Stimulated activated CD4-positive, alpha-beta T cell treated with anti-CD3 and anti-CD28 coated beads, Interleukin-2, amount 100 ng/mL, for 4 hours (primary cell): ENCODE measurements around the gene TRRAP.
"Not testable (repeated sequence)": the region's sequence is repeated elsewhere in the genome, so short reads cannot be mapped to it uniquely, and the experiment has no call there.

Experiments
- DNase-seq: peaks from one replicate; pipeline ENCODE4 v3.0.0-alpha.2; 2020; ENCODE audit warnings: low read depth

Gene TRRAP

DNA sequence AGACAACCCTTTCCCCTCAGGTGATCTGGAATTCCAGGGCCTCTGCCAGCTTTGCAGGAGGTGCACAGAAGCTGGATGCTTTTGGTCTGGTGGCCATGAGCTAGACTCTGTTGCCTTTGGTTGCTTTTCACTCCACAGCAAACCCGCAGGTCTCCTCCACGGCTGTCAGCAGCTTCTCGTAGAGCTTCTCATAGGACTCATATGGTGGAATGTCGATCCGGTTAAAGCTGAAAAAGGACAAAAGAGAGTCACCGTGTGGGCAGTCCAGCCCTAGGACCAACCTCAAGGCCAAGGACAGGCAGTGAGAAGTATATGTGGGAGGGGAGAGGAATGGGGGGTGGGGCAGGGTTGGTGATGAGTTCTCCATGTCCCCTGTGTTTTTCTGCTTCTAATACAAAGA, 152.1 kb downstream of the TRRAP start:
- DNase-seq: no peak

DNA sequence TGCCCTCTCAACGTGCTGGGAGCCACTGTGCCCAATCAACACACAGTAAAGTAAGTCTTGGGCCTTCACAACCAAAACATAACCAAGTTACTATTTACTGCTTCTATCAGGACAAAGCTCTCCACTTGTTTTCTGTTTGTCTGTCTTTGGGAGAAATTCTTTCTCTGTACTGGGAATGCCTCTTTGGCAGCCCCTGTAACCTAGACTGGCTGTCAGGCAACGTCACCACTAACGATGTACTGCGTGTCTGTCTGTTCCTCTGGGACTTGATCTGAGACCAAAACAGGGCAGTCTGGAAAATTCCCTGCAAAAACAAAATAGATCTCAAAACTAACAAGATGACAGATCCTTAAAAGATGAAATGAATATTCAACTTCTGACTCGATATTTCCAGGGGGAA, 152.6 kb downstream of the TRRAP start:
- no peak for DNase-seq

DNA sequence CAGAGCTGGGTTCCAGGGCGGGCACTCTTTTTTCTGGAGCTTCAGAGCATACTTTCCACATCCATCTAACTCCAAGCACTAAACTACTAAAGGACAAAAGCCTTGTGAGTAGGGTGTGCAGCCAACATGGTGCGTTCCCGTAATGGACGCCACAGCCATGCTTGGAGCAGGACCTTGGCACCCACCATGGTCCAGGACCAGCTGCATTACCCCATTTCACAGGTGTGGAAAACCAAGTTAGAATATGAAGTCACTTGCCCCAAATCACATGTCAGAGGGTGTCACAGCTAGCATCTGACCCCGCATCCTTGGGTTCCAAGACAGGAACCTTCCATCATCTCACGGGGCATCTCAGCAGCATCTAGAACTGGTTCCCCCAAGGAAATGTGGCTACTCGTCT, 153.2 kb downstream of the TRRAP start:
- DNase-seq: no peak

DNA sequence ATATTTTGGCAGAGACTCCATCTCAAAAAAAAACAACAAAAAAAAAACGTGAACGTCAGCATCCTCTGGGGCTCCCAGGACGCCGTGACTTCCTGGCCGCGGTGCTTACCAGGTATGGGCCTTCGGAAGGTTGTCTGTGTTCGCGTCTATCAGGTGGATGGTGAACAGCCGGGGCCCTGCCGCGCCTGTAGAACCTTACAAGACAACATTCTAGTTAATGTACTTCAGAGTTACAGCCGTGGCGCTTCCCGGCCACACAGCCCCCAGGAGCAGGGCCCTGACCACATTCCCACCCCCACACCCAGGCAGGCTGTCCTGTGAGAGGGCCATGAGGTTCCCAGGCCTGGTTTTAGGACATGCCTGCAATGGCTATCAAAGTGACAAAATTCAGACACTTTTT, 154.6 kb downstream of the TRRAP start:
- no peak for DNase-seq

DNA sequence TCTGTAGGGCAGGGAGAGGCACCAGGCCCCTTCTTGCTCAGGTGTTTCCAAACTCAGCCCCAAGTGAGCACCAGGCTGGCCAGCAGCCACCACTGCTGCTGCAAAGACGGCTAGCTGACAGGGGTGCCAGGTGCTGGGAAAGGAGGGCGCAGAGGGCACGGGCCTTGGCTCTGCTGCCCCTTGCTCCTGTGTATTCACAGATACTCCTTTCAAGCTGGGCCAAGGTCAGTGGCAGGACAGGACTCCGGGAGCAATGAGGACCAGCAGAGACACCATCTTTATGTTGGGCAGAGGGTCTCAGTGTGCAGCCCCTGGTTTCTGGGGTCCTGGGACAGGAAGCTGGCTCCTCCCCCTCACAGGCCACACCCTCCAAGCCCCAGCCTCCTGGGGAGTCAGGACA, 155.4 kb downstream of the TRRAP start:
- no peak for DNase-seq

DNA sequence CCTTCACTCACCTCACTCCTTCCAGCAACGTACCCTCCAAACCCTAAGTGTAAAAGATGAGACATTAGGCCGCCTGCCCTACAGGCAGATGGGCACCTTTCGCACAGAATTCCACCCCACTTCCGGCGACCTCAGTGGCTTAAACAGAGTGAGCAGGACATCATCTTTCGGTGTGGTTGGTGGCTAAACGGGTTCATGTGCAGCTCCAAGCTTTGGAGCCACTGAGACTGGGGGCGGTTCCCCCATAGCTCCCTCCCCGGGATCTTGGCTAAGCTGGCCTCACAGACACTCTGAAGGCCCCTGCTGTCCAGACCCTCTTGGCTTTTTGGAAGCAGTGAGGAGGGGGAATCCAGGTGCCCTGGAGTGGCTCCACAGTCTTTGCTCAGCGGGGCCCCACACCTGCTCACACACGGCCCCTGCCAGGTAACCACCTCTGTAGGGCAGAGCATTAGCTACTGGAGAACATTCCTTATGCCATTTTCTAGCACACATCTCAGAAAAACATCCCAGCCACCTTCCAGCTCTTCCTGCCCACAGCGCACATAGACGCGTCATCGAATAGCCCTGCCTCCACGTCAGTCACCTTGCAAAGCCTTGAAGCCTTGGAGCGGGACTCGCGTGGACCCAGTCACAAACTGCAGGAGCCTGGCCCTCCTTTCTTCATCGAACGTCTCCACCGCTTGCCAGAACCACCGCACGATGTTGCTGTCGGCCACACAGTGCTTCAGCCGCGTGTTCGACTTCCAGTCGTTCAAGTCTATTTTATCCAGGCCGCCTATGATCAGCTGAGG, 156.8 kb downstream of the TRRAP start:
- DNase-seq: no peak

DNA sequence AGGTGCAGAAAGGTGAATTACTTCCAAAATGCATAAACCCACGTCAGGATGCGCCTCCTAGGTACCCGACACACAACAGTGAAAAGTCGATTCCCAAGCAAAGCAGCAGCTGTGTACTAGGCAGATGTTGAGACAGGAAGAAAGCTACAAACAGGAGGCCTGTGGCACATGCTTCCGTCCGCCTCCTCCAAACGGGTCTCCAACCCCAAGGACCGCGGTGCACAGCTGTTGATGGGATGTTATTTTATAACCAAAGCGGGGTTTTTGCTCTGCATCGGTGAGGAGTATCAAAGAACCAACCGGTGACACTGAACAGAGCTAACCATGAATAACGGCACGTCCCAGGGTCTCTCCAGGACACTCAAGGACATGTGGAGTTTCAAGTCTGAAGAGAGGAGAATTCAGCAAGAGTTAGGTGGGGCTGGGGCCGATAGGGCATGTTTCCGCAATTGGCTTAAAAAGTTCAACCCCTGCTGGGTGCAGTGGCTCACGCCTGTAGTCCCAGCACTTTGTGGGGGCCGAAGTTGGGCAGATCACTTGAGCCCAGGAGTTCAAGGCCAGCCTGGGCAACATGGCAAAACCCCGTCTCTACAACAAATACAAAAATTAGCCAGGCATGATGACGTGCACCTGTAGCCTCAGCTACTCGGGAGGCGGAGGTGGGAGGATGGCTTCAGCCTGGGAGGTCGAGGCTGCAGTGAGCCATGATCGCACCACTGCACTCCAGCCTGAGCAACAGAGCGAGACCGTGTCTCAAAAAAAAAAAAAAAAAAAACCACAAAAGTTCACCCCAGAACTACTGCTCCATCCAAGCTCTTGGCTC, 157.6 kb downstream of the TRRAP start:
- no peak for DNase-seq

DNA sequence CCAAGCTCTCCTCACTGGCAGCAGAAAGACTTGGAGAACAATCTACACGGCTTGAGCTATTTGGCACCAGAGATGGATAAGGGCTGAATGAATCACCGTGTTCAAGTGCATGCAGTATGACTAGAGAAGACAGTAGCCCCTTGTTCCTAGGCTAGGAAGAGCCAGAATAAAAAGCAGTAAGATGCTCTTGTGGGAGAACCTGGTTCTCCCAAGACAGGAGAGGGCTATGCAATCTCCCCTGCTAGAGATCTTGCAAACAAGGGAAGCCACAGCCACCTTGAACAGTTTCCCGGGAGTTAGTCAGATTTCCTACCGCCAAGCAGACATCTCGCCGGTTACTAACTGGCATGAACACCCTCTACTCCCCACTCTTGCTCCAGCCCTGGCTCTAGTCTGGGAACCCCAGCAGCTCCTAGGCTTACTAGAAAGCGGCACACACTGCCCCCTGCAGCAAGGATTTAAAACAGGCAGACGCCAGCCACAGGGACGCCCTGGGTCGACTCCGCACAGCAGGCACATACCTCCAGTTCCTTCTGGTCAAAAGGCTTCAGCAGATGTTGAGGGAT, 158.3 kb downstream of the TRRAP start:
- no peak for DNase-seq

DNA sequence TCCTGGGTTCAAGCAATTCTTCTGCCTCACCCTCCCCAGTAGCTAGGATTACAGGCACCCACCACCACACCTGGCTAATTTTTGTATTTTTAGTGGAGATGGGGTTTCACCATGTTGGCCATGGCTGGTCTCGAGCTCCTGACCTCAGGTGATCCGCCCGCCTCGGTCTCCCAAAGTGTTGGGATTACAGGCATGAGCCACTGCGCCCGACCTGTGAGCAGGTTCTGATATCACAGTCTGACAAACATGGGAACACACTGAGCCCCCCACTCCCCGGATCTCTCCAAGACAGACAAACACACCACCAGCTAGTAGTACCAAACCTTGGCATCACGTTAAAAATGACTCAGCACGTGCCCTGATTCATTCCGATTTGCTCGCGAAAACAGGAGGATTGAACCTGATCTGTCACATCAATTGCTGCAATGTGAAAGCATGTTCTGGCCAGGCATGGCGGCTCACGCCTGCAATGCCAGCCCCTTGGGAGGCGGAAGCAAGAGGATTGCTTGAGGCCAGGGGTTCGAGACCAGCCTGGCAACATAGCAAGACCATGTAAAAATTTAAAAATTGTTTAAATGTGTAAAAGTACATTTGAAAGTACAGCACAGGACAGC, 159.1 kb downstream of the TRRAP start:
- DNase-seq: no peak

DNA sequence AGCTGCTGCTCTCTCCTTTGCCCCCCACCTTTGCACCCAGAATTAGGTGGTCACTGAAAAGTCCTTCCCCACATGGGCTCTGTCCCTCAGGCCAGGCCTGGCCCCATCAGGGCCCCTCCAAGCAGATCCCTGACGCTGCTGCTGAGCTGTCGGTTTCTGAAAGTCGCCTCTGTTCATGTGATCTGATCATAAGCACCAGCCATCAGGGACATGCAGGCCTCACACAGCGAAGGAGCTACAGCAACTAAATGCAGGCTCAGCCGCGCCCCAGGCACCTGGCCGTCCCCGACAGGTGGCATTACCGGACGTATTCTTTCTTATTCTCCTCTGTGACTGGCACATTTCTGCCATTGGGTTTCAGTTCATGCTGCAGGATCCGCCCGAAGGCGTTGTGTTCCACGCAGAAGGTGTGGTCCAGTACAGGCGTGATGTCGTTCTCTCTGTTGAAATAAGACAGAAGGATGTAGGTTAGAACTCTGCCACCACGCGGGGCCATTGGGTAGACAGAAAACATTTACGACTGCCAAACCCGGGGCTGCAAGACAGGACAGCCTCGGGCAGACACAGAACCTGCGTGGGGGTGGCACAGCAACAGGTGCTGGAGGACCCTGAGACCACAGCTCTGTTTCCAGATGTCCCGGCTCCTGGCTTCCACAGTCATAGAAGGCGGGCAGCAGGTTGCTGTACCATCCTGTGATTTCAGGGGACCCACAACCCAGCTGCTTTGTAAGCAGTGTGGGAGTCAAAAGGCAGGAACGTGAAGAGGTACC, 159.9 kb downstream of the TRRAP start:
- no peak for DNase-seq

DNA sequence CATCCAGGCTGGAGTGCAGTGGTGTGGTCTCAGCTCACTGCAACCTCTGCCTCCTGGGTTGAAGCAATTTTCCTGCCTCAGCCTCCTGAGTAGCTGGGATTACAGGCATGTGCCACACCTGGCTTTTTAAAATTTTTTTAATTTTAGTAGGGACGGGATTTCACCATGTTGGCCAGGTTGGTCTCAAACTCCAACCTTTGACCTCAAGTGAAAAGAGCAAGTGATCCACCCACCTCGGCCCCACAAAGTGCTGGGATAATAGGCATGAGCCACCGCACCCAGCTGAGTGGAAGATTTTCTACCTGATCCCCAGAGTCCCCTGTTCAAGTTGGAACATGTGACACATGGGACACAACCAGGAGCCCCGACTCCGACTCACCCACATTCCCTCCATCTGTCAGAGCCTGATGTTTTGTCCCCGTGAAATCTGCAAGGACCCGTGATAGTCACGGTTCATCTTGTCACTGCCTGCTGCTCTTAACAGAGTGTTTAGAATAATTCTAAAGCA, 161.1 kb downstream of the TRRAP start:
- no peak for DNase-seq

DNA sequence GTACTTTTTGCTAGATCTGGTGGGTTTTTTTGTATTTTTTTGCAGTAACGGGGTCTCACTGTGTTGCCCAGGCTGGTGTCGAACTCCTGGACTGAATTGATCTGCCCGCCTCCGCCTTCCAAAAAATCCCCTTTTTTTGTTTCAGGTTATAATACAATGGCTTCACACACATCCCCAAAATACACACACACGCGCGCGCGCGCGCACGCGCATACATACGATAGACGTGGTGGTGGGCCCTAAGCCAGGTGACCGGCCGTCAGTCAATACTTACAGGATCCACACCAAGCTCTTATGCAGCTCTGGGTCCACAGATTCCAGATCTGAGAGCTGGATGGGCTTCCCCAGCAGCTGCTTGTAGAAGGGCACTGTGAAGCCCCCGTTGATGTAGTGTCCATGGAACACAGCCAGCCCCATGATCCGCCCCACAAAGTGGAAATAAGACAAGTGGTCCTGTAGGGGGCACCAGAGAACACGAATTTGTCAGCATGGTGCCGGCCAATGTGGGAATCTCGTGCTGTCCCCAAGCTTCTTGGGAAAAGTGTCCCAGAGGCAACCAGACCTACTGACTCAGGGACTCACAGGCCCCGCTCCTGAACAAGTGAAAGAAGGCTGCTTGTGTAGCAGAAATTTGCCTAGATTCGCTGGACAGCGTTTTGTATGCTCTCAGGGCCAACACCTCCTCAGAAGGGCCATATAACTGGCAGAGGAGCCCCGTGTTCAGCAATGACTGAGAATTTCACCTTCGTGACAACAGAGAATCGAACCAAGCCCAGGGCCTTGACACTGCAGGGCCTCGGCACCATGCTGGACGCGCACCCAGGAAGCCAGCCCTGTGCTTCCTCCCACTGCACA, 162.0 kb downstream of the TRRAP start:
- peak; percentile 46 for DNase-seq

DNA sequence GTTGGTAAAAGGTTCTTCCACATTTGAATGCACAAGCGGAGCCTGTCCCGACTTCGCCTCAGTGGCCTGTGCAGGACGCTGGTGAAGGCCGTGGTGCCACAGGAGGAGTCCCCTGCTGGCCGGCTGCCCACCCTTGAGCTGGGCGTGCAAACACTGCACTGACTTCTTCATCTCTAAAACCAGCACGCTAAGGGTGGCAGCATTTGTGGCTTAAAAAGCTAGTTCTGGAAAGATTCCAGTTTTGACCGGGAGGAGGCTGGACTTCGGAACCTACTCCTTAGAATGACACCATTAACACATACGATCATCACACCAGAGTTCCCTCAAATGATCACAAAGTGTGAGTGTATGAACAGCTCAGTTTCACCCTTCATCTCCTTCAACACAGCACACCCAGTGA, 163.2 kb downstream of the TRRAP start:
- no peak for DNase-seq

DNA sequence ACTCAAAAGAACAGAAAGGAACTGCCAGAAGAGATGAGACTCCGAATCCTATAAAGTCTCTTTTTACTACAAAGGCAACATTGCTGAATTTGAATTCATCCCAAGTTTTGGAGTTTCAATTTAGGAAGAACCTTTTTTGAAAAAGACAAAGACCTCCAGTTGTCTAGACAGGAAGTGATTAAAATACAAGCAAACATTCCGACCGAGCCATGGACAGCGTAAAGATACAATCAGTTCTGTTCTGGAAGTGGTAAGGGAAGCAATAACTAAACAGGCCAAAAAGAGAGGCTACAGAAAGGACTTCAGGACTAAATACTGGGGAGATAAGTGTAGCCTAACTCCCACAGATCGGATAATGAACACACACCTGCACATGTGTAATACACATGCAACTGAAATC, 164.6 kb downstream of the TRRAP start:
- DNase-seq: no peak

DNA sequence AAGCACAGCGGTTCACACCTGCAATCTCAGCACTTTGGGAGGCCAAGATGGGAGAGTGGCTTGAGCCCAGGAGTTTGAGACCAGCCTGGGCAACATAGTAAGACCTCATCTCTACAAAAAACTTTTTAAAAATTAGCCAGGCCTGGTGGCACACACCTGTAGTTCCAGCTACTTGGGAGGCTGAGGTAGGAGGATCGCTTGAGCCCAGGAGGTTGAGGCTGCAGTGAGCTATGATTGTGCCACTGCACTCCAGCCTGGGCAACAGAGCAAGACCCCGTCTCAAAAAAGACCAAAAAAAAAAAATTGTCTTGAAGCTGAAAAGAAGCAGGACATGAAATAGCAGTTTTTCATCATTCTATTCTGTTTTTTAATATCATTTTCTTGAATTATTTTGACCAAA, 166.5 kb downstream of the TRRAP start:
- not testable (repeated sequence) for DNase-seq

DNA sequence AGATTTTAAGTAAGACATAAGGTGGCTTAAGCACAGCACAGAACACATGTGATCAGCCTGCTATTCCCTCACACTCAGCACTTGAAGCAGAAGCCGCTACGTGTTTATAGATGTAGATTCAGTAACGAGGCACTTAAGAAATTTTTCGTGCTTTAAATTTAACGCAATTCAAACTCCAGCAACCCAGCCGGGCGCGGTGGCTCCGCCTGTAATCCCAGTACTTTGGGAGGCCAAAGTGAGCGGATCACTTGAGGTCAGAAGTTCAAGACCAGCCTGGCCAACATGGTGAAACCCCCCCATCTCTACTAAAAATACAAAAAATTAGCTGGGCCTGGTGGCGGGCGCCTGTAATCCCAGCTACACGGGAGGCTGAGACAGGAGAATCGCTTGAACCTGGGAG, 167.9 kb downstream of the TRRAP start:
- DNase-seq: not testable (repeated sequence)

DNA sequence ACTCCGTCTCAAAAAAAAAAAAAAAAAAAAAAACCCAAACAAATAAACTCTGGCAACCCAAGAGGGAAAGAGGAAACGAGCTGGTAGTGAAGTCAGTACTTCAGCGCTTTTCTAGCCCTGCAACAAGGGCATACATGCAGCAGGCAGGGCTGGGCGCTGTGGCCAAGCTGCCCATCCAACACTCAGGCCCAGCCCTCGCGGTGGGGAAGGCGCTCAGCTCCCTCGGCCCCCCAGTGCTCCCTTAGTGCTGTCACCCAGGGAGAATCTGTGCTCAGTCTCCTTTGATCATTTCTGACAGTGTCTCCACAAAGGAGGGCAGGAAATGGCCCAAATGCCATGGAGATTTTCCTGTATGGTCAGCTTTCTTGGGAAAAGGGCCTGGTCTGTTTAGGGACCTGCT, 168.4 kb downstream of the TRRAP start:
- no peak for DNase-seq

DNA sequence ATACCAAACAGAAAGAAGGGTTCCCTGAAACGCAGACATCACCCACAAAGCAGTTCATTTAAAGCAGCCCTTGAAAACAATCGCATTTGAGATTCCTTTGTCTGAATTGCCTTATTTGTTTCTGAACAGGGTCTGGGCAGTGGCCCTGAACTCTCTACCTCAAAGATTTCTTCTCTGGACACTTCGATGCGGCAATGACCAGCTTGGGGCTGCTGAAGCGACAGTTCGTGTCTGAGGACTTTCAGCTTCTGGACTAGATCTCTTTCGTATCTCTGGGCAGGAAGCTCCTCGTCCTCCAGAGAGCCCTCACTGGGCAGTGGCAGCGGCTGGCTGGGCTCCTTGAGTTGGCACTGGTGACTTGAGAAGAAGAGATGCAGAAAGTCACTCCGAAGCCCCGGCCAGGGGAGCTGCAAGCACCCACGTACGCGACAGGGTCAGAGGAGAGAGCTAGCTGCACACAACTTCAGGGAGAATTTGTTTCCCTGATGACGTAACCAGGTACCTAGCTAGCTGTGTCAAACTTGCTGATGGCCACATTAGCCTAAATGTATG, 169.3 kb downstream of the TRRAP start:
- no peak for DNase-seq

DNA sequence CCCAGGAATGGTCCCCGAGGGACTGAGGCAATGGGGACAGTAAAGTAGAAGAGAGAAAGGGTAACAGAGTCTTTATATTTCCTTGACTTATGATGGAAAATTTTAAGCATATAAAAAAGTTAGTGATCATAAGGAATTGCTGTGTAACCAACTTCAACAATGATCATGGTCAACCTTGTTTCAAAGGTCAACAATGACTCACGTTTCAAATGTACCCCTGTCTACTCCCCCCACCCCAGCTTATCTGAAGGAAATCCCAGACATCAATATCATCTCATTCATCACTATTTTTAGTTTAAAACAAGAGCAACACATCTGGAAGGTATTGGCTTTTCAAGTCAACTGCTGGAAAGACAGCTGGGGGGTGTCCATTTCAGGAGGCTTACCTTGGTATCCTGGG, 172.6 kb downstream of the TRRAP start:
- DNase-seq: no peak

DNA sequence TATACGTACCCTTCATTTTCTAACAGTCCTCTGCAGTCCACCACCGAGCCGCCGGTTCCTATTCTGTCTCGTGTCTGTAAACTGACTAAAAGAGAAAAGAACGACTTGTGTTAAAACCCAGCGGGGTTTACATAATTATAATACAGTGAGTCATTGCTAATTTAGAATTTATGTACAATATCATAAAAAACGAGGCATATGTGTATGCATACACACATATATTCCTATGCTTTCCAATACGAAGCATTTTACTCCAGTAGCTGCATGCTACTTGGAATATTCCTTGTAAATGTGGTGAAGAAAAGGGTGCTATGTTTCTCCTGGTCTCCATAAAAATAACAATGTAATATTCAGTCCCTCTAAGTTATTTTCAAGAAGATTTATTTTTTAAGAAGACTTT, 176.4 kb downstream of the TRRAP start:
- no peak for DNase-seq
